Naive thymus-derived CD4-positive, alpha-beta T cell (primary cell): ENCODE results near the gene COG1. TPM values are rescaled to one million over a fixed set of nuclear protein-coding genes. Genes with fewer than 3 reads are reported as not detected.
A peak's percentile ranks its signal among the peaks of the same experiment; 100 is the strongest.

ENCODE experiments used
- ATAC-seq: fragments of 150-1000 bp; cut with Tn5 transposase; 2 replicates; pipeline ENCODE4 v1.10.0; 2021; ENCODE audit warnings: mild to moderate bottlenecking, moderate library complexity
- CTCF ChIA-PET: fragments of 350-600 bp; sonication (Branson Sonifier 250); formaldehyde crosslinking; loops from one replicate; lab custom pipeline; 2021; ENCODE audit warnings: antibody characterized with exemption; lab: Charles Lee
- POLR2A ChIA-PET: fragments of 350-600 bp; sonication (Branson Sonifier 250); formaldehyde crosslinking; loops from one replicate; lab custom pipeline; 2021; ENCODE audit warnings: antibody characterized with exemption, inconsistent platforms; lab: Charles Lee
- DNase-seq, 9 donors: peaks; one replicate each; pipeline versions ENCODE4 v3.0.0 to v3.0.0-alpha.2; 2020 to 2022; ENCODE audit warnings: mixed read lengths in 1 of 9
- H3K27ac ChIP-seq: one replicate; pipeline ENCODE4 v1.7.0; 2013; ENCODE audit warnings: mild to moderate bottlenecking, low read depth, low read length, moderate library complexity
- H3K27me3 ChIP-seq, 2 donors: one replicate each; pipeline ENCODE4 v1.7.0; 2013; ENCODE audit warnings: low read length in 2 of 2, mild to moderate bottlenecking in 2 of 2, moderate library complexity in 2 of 2; ENCODE audit not compliant: control insufficient read depth in 2 of 2, insufficient read depth in 2 of 2
- H3K36me3 ChIP-seq, 3 experiments: 1 replicate in 2 of 3; 2 replicates in 1 of 3; pipeline ENCODE4 v1.7.0; 2013; ENCODE audit warnings: low read length in 3 of 3, mild to moderate bottlenecking in 3 of 3, moderate library complexity in 1 of 3; ENCODE audit not compliant: insufficient read depth in 3 of 3, control insufficient read depth in 2 of 3
- H3K4me1 ChIP-seq, 2 donors: one replicate each; pipeline ENCODE4 v1.7.0; 2013; ENCODE audit warnings: low read length in 2 of 2, mild to moderate bottlenecking in 2 of 2, moderate library complexity in 1 of 2; ENCODE audit not compliant: control insufficient read depth in 2 of 2, insufficient read depth in 2 of 2
- H3K4me3 ChIP-seq: 2 replicates; pipeline ENCODE4 v1.7.0; 2013; ENCODE audit warnings: mild to moderate bottlenecking, low read length
- H3K9me3 ChIP-seq, 3 experiments: 1 replicate in 2 of 3; 2 replicates in 1 of 3; pipeline ENCODE4 v1.7.0; 2013; ENCODE audit warnings: low read length in 3 of 3; ENCODE audit not compliant: control insufficient read depth in 2 of 3
- H3K27ac Mint-ChIP-seq, 9 donors: one replicate each; pipeline ENCODE4 v1.8.0; 2020 to 2022; ENCODE audit warnings: mixed read lengths in 9 of 9, mild to moderate bottlenecking in 8 of 9, moderate library complexity in 5 of 9, inconsistent platforms in 2 of 9
- H3K27me3 Mint-ChIP-seq, 5 donors: one replicate each; pipeline ENCODE4 v1.8.0; 2021 to 2022; ENCODE audit warnings: mixed read lengths in 5 of 5, mild to moderate bottlenecking in 1 of 5
- H3K36me3 Mint-ChIP-seq, 5 donors: one replicate each; pipeline ENCODE4 v1.8.0; 2020 to 2022; ENCODE audit warnings: mixed read lengths in 5 of 5, mild to moderate bottlenecking in 3 of 5, inconsistent platforms in 1 of 5
- H3K4me1 Mint-ChIP-seq, 7 donors: one replicate each; pipeline ENCODE4 v1.8.0; 2020 to 2022; ENCODE audit warnings: mixed read lengths in 7 of 7, mild to moderate bottlenecking in 3 of 7, inconsistent platforms in 1 of 7
- H3K4me3 Mint-ChIP-seq, 10 donors: one replicate each; pipeline ENCODE4 v1.8.0; 2020 to 2022; ENCODE audit warnings: mild to moderate bottlenecking in 10 of 10, mixed read lengths in 10 of 10, moderate library complexity in 6 of 10, inconsistent platforms in 2 of 10
- H3K9me3 Mint-ChIP-seq, 11 donors: one replicate each; pipeline ENCODE4 v1.8.0; 2020 to 2022; ENCODE audit warnings: mixed read lengths in 11 of 11, mild to moderate bottlenecking in 4 of 11, inconsistent platforms in 1 of 11, moderate library complexity in 1 of 11
- intact Hi-C, 2 donors: fragments of 100-400 bp; cut with micrococcal nuclease; formaldehyde crosslinking; loops; one replicate each; pipeline ENCODE4 v1.15.1; 2023
- polyA plus RNA-seq, 2 donors: library from polyadenylated mRNA; unstranded; fragments of 300-500 nt; fragmentation: Illumina TruSeq; gene quantifications; one replicate each; pipeline ENCODE4 v1.2.3, GENCODE V29; 2021
- total RNA-seq, 6 experiments: library from RNA in 5 of 6; stranded (reverse) in 5 of 6; gene quantifications; 1 replicate in 5 of 6; 2 replicates in 1 of 6; pipeline ENCODE4 v1.2.3 and lab custom pipeline; 2021 to 2026

The COG1 gene
- total and polyA plus RNA-seq, 7 experiments from 2014 or later, result 25.2 to 92.7 (median 59.5) TPM

- Mint-ChIP-seq H3K9me3 (no peaks in the 10 kb centered on the region), H3K36me3 (peaks cover 0 to 4% (median 2%) of the 10 kb centered on the region in 5 donors), H3K4me1 (peaks cover 0 to 4% (median 0%) of the 10 kb centered on the region in 7 donors), H3K4me3 (no peak overlapping the region), H3K27me3 (no peaks in the 10 kb centered on the region), H3K27ac (no peak overlapping the region)
- ChIA-PET CTCF (no interaction called here), POLR2A (no interaction called here)
- no peaks in the 10 kb centered on the region for H3K4me1 ChIP-seq
- no peak overlapping the region for H3K27ac ChIP-seq
- intact Hi-C loops, result no loop called here
- ATAC-seq (no peak), DNase-seq (no peak)
- no peaks in the 10 kb centered on the region for H3K27me3 ChIP-seq
- H3K4me3 ChIP-seq, result no peak overlapping the region
- no peaks in the 10 kb centered on the region for H3K9me3 ChIP-seq
- H3K36me3 ChIP-seq, result peaks cover 0 to 9% (median 0%) of the 10 kb centered on the region in 3 experiments
These were observed 59.0 kb downstream of the COG1 start for GRCh38 chr17:73251871-73252270.

GRCh38 chr17:73255671-73256181 is 62.9 kb downstream of the COG1 start:
- no peaks in the 10 kb centered on the region for H3K9me3 ChIP-seq
- peaks cover 0 to 4% (median 0%) of the 10 kb centered on the region in 7 donors for H3K4me1 Mint-ChIP-seq
- H3K4me1 ChIP-seq, result no peaks in the 10 kb centered on the region
- H3K4me3 Mint-ChIP-seq, result no peak overlapping the region
- CTCF ChIA-PET, result interaction anchor here (0.6 to 4.6 kb wide), 9 partner anchors 10 to 529 kb away, joined by 3 to 43 read pairs (median 5); no protein-coding TSS in a partner anchor
- H3K27me3 ChIP-seq, result no peaks in the 10 kb centered on the region
- H3K27me3 Mint-ChIP-seq, result no peaks in the 10 kb centered on the region
- DNase-seq, result peak in 7 of 9 donors; percentile 38 to 63 (median 48)
- intact Hi-C loops, result loop anchor here (1.0 to 5.0 kb wide), 5 partner anchors 64 to 698 kb away; no protein-coding TSS in a partner anchor
- H3K36me3 Mint-ChIP-seq, result no peaks in the 10 kb centered on the region
- no peaks in the 10 kb centered on the region for H3K36me3 ChIP-seq
- no peaks in the 10 kb centered on the region for H3K9me3 Mint-ChIP-seq
- peak; percentile 75 for ATAC-seq
- no peak overlapping the region for H3K4me3 ChIP-seq
- no peak overlapping the region for H3K27ac Mint-ChIP-seq
- H3K27ac ChIP-seq, result no peak overlapping the region
- POLR2A ChIA-PET, result interaction anchor here (0.5 to 0.9 kb wide), 3 partner anchors 36 to 113 kb away, joined by 3 to 7 read pairs (median 4); no protein-coding TSS in a partner anchor

GRCh38 chr17:73256220-73256619 is 63.4 kb downstream of the COG1 start:
- no peak overlapping the region for H3K27ac Mint-ChIP-seq
- no peak for DNase-seq
- no peaks in the 10 kb centered on the region for H3K36me3 Mint-ChIP-seq
- peaks cover 0 to 4% (median 0%) of the 10 kb centered on the region in 7 donors for H3K4me1 Mint-ChIP-seq
- H3K4me3 Mint-ChIP-seq, result no peak overlapping the region
- intact Hi-C loops, result loop anchor here in 1 of 2 donors (1.0 to 5.0 kb wide), 2 partner anchors 114 to 529 kb away; no protein-coding TSS in a partner anchor
- H3K27me3 ChIP-seq, result no peaks in the 10 kb centered on the region
- no peak for ATAC-seq
- H3K27me3 Mint-ChIP-seq, result no peaks in the 10 kb centered on the region
- ChIA-PET POLR2A (interaction anchor here (0.9 kb wide), 1 partner anchor 113 kb away, joined by 3 read pairs; no protein-coding TSS in a partner anchor), CTCF (interaction anchor here (1.1 to 4.6 kb wide), 5 partner anchors 62 to 529 kb away, joined by 3 to 43 read pairs (median 3); no protein-coding TSS in a partner anchor)
- H3K9me3 ChIP-seq, result no peaks in the 10 kb centered on the region
- H3K4me1 ChIP-seq, result no peaks in the 10 kb centered on the region
- no peaks in the 10 kb centered on the region for H3K36me3 ChIP-seq
- H3K9me3 Mint-ChIP-seq, result no peaks in the 10 kb centered on the region
- no peak overlapping the region for H3K27ac ChIP-seq
- H3K4me3 ChIP-seq, result no peak overlapping the region

- no peak for ATAC-seq
- POLR2A ChIA-PET, result no interaction called here
- no peak overlapping the region for H3K27ac Mint-ChIP-seq
These were observed 64.7 kb downstream of the COG1 start for GRCh38 chr17:73257516-73257915.

More at GRCh38 chr17:73257516-73257915, 64.7 kb downstream of the COG1 start:
- no peak overlapping the region for H3K4me3 ChIP-seq
- Mint-ChIP-seq H3K9me3 (no peaks in the 10 kb centered on the region), H3K4me3 (no peak overlapping the region), H3K27me3 (no peaks in the 10 kb centered on the region), H3K36me3 (no peaks in the 10 kb centered on the region), H3K4me1 (peaks cover 0 to 4% (median 0%) of the 10 kb centered on the region in 7 donors)
- no peaks in the 10 kb centered on the region for H3K27me3 ChIP-seq
- H3K36me3 ChIP-seq, result no peaks in the 10 kb centered on the region
- no peaks in the 10 kb centered on the region for H3K9me3 ChIP-seq
- intact Hi-C loops, result loop anchor here in 1 of 2 donors (5.0 kb wide), 1 partner anchor 530 kb away; no protein-coding TSS in a partner anchor
- H3K27ac ChIP-seq, result no peak overlapping the region
- CTCF ChIA-PET, result interaction anchor here (0.7 kb wide), 1 partner anchor 1534 kb away, joined by 3 read pairs; no protein-coding TSS in a partner anchor
- DNase-seq, result no peak
- H3K4me1 ChIP-seq, result no peaks in the 10 kb centered on the region

Other genes with a start within 250 kb of the COG1 start
- gene SLC39A11, start 100.4 kb upstream of the COG1 start, total RNA-seq, result 10 to 100 TPM; 16.9 to 36.7 (median 21.6) TPM
- 10 to 100 TPM in 1 of 2 donors, 1 to 10 TPM in 1; 8.5 to 10.2 TPM for gene SLC39A11, start 100.4 kb upstream of the COG1 start, polyA plus RNA-seq
- gene SSTR2, start 28.0 kb upstream of the COG1 start, total RNA-seq, result not detected
- not detected for gene SSTR2, start 28.0 kb upstream of the COG1 start, polyA plus RNA-seq
- gene CPSF4L, start 68.8 kb downstream of the COG1 start, total RNA-seq, result not detected
- gene CPSF4L, start 68.8 kb downstream of the COG1 start, polyA plus RNA-seq, result not detected
- gene CDC42EP4, start 118.9 kb downstream of the COG1 start, total RNA-seq, result 10 to 100 TPM in 1 of 5 experiments, 1 to 10 TPM in 4; 1.4 to 15.8 (median 2.0) TPM
- under 1 TPM; 0.19 to 0.28 TPM for gene CDC42EP4, start 118.9 kb downstream of the COG1 start, polyA plus RNA-seq